ENCODE measurements around the gene OPALIN. TPM values are rescaled to one million over a fixed set of nuclear protein-coding genes. Genes with fewer than 3 reads are reported as not detected.
A peak's percentile ranks its signal among the peaks of the same experiment; 100 is the strongest.

The OPALIN gene
- polyA plus RNA-seq, 1 of the 3 experiments (the other 2 are of a cell fraction), result not detected

DNA sequence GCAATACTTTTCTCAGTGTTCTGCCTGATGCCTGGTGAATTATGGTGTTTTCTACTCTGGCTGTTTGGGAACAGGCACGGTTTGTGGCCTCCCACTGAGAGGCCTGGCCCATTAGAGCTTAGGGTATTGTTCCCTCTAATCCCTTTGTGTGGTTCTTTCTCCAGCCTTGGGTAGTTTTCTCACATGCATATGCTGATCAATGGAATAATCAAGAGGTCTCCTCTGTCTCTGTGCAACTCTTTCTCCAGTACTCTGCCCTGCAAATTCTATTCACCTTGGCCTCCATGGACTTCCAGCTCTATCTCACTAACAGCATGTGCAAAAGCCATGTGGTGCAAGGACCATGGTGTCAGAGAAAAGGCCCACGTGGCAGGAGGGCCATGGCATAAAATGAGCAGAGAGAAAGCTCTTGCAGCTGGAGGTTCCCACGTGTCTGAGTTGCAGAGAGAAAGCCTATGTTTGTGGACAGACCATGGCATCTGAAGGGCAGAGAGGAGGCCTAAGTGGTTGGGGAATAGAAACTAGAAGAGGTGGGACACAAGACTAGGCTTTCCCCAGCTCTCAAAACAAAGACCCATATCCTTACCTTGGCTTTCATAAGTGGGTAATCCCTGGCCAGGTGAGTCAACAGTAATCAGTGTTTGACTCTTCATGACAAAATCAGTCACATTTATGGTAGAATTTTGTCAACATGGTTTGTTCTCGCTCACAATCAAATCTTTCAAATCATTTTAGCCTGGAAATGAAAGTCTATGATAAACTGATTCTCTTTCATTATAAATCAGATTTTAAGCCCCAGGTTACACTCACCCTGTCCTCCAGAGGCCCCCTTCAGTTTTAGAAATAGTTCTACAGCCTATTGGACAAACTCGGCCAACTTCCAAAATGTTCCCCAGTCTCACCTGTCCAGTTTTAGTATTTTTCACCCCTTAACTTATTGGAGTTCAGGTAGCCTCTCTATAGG is 17.3 kb downstream of the OPALIN start:
- no peak overlapping the region for H3K4me3 ChIP-seq (ENCODE audit: low read depth in 2 of 2, low read length in 1 of 2)
- H3K36me3 ChIP-seq (replicated peaks in 1 of 2; ENCODE audit: control insufficient read depth in 1 of 2, insufficient read depth in 2 of 2, low read length in 1 of 2), result no peaks in the 10 kb centered on the region
- H3K9ac ChIP-seq, result no peak overlapping the region
- H3K4me1 ChIP-seq (ENCODE audit: control insufficient read depth in 1 of 2, insufficient read depth in 2 of 2, low read depth in 1 of 2, low read length in 1 of 2), result no peaks in the 10 kb centered on the region
- 11% methylated on average over 5 of the region's 5 CpGs for whole genome bisulfite sequencing (ENCODE audit: low lambda C conversion rate)
- ChIA-PET POLR2A (no interaction called here), CTCF (interaction anchor here (0.6 to 2.5 kb wide), 18 partner anchors 8 to 391 kb away, joined by 3 to 10 read pairs (median 4); no protein-coding TSS in a partner anchor)
- no peaks in the 10 kb centered on the region for H3F3A ChIP-seq (replicated peaks; ENCODE audit: insufficient read depth)
- no peaks in the 10 kb centered on the region for H3K79me2 ChIP-seq (ENCODE audit: insufficient read depth)
- no peaks in the 10 kb centered on the region; the same call in 1 of the 2 replicates for H3K27me3 ChIP-seq (ENCODE audit: insufficient read depth)
- no peak for DNase-seq
- TF ChIP-seq TCF12 (IDR thresholded peaks at IDR 0.05), result no peak
- TF ChIP-seq NFIC (IDR thresholded peaks at IDR 0.05; ENCODE audit: borderline replicate concordance), result no peak
- TF ChIP-seq, protein P1, sequence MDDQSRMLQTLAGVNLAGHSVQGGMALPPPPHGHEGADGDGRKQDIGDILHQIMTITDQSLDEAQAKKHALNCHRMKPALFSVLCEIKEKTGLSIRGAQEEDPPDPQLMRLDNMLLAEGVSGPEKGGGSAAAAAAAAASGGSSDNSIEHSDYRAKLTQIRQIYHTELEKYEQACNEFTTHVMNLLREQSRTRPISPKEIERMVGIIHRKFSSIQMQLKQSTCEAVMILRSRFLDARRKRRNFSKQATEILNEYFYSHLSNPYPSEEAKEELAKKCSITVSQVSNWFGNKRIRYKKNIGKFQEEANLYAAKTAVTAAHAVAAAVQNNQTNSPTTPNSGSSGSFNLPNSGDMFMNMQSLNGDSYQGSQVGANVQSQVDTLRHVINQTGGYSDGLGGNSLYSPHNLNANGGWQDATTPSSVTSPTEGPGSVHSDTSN (IDR thresholded peaks at IDR 0.05), result no peak
- H2AFZ ChIP-seq (ENCODE audit: low read depth), result no peak overlapping the region
- no peaks in the 10 kb centered on the region for H3K9me2 ChIP-seq
- H4K20me1 ChIP-seq (ENCODE audit: insufficient read depth), result no peaks in the 10 kb centered on the region
- no peak overlapping the region for H3K27ac ChIP-seq (ENCODE audit: low read depth in 2 of 2, low read length in 1 of 2)
- no peaks in the 10 kb centered on the region for H3K9me3 ChIP-seq
- H3K4me2 ChIP-seq, result no peak overlapping the region

DNA sequence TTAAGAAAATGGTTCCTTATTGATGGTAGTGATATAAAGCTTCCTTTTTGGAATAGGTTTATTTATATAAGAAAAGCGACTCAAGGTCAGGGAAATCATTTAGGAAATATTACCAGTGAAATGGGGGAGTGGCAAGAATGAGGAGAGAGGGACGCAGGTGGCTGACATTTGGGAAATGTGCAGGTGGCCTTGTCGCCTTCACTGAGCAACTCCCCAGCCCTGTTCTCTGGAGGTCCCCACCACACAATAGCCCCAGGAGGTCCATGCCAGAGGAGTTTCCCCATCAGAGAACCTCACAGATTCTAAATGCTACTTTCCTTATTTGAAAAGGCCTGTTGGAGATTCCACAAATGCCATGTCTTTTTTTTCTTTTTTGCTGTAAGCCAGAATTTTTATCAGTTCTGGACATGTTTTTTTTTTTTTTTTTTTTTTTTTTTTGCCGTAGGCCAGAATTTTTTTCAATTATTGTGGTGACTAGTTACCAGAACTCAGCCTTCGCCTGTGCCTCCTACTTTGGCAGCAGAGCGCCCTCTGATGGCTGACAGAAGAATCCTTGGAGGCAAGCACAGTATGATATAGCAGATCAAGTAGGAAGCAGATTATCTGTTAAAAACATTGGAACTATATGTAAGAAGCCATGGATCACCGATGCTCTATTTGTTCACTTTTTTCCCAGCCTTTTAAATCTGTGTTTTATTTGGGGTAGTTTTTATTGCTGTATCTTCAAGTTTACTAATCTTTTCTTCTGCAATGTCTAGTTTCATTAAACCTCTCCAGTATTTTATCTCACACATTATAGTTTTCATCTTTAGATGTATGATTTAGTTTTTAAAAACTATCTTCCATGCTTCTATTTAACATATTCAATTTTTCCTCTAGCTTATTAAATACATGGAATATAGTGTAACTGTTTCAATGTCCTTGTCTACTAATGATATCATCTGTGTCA is 18.6 kb downstream of the OPALIN start:
- H3K9me3 ChIP-seq, result no peaks in the 10 kb centered on the region
- H2AFZ ChIP-seq (ENCODE audit: low read depth), result no peak overlapping the region
- no peaks in the 10 kb centered on the region for H3K36me3 ChIP-seq (replicated peaks in 1 of 2; ENCODE audit: control insufficient read depth in 1 of 2, insufficient read depth in 2 of 2, low read length in 1 of 2)
- ChIA-PET CTCF (interaction anchor here (0.6 to 2.5 kb wide), 27 partner anchors 8 to 390 kb away, joined by 3 to 12 read pairs (median 4); no protein-coding TSS in a partner anchor), POLR2A (no interaction called here)
- no peaks in the 10 kb centered on the region for H4K20me1 ChIP-seq (ENCODE audit: insufficient read depth)
- peak; percentile 48 for TF ChIP-seq SMC3 (IDR thresholded peaks at IDR 0.05; ENCODE audit: low read depth, low read length)
- TF ChIP-seq, protein P2, sequence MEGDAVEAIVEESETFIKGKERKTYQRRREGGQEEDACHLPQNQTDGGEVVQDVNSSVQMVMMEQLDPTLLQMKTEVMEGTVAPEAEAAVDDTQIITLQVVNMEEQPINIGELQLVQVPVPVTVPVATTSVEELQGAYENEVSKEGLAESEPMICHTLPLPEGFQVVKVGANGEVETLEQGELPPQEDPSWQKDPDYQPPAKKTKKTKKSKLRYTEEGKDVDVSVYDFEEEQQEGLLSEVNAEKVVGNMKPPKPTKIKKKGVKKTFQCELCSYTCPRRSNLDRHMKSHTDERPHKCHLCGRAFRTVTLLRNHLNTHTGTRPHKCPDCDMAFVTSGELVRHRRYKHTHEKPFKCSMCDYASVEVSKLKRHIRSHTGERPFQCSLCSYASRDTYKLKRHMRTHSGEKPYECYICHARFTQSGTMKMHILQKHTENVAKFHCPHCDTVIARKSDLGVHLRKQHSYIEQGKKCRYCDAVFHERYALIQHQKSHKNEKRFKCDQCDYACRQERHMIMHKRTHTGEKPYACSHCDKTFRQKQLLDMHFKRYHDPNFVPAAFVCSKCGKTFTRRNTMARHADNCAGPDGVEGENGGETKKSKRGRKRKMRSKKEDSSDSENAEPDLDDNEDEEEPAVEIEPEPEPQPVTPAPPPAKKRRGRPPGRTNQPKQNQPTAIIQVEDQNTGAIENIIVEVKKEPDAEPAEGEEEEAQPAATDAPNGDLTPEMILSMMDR (IDR thresholded peaks at IDR 0.05), result peak; percentile 75
- no peak for TF ChIP-seq FOXM1 (IDR thresholded peaks at IDR 0.05; ENCODE audit: low read depth)
- no peak for TF ChIP-seq GABPA (IDR thresholded peaks at IDR 0.05; ENCODE audit: low read depth)
- peak; percentile 69 for TF ChIP-seq RAD21 (IDR thresholded peaks at IDR 0.05; ENCODE audit: low read length)
- no peak for TF ChIP-seq FOSL2 (IDR thresholded peaks at IDR 0.05; ENCODE audit: borderline replicate concordance, low read depth)
- TF ChIP-seq ELF1 (IDR thresholded peaks at IDR 0.05), result no peak
- peak; percentile 45 for DNase-seq
- H3K9ac ChIP-seq, result no peak overlapping the region
- no peaks in the 10 kb centered on the region for H3F3A ChIP-seq (replicated peaks; ENCODE audit: insufficient read depth)
- 20% methylated on average over 7 of the region's 7 CpGs for WGBS (ENCODE audit: low lambda C conversion rate)
- no peaks in the 10 kb centered on the region; the same call in 1 of the 2 replicates for H3K27me3 ChIP-seq (ENCODE audit: insufficient read depth)
- no peak overlapping the region for H3K4me2 ChIP-seq
- H3K27ac ChIP-seq (ENCODE audit: low read depth in 2 of 2, low read length in 1 of 2), result no peak overlapping the region
- H3K4me3 ChIP-seq (ENCODE audit: low read depth in 2 of 2, low read length in 1 of 2), result peak overlapping the region in 1 of 2 experiments; percentile 20; a peak in 1 of 4 replicates
- H3K9me2 ChIP-seq, result no peaks in the 10 kb centered on the region
- H3K79me2 ChIP-seq (ENCODE audit: insufficient read depth), result no peaks in the 10 kb centered on the region
- H3K4me1 ChIP-seq (ENCODE audit: control insufficient read depth in 1 of 2, insufficient read depth in 2 of 2, low read depth in 1 of 2, low read length in 1 of 2), result no peaks in the 10 kb centered on the region
